Stimulated activated naive B cell treated with anti-CD40 and anti-IgM and Interleukin-4, amounts not matched to agents 10 μg/mL and 1 μg/mL and 100 μg/mL, for 72 hours (primary cell): ENCODE measurements around the gene RAMP3.

Source experiments
- ATAC-seq, 2 donors: fragments of 150-1000 bp; cut with Tn5 transposase; replicated peaks; 2 replicates each; pipeline ENCODE4 v1.10.0; 2021; ENCODE audit warnings: moderate library complexity in 1 of 2
- DNase-seq: peaks from one replicate; pipeline ENCODE4 v3.0.0; 2021
- H3K27ac Mint-ChIP-seq: one replicate; pipeline ENCODE4 v1.8.0; 2022; ENCODE audit warnings: mild to moderate bottlenecking, mixed read lengths
- H3K27me3 Mint-ChIP-seq, 2 donors: one replicate each; pipeline ENCODE4 v1.8.0; 2022; ENCODE audit warnings: mixed read lengths in 2 of 2
- H3K36me3 Mint-ChIP-seq, 2 donors: one replicate each; pipeline ENCODE4 v1.8.0; 2022; ENCODE audit warnings: mixed read lengths in 2 of 2, mild to moderate bottlenecking in 1 of 2
- H3K4me1 Mint-ChIP-seq, 2 donors: one replicate each; pipeline ENCODE4 v1.8.0; 2022; ENCODE audit warnings: mixed read lengths in 2 of 2, mild to moderate bottlenecking in 1 of 2
- H3K4me3 Mint-ChIP-seq, 2 donors: one replicate each; pipeline ENCODE4 v1.8.0; 2022; ENCODE audit warnings: mild to moderate bottlenecking in 2 of 2, mixed read lengths in 2 of 2, moderate library complexity in 1 of 2
- H3K9me3 Mint-ChIP-seq, 2 donors: one replicate each; pipeline ENCODE4 v1.8.0; 2022; ENCODE audit warnings: mixed read lengths in 2 of 2, mild to moderate bottlenecking in 1 of 2

Gene RAMP3

GRCh38 chr7:45174966-45175765 is 17.6 kb downstream of the RAMP3 start:
- Mint-ChIP-seq H3K4me1 (no peaks in the 10 kb centered on the region), H3K4me3 (no peak overlapping the region), H3K36me3 (peaks cover 0 to 1% of the 10 kb centered on the region in 2 donors), H3K9me3 (no peaks in the 10 kb centered on the region), H3K27ac (no peak overlapping the region), H3K27me3 (peaks cover 39 to 41% of the 10 kb centered on the region in 2 donors)
- no peak for DNase-seq
- no peak for ATAC-seq

GRCh38 chr7:45176091-45176490 is 18.5 kb downstream of the RAMP3 start:
- Mint-ChIP-seq H3K27ac (no peak overlapping the region), H3K27me3 (peaks cover 38 to 39% of the 10 kb centered on the region in 2 donors), H3K9me3 (no peaks in the 10 kb centered on the region), H3K36me3 (peaks cover 0 to under 1% of the 10 kb centered on the region in 2 donors), H3K4me3 (no peak overlapping the region), H3K4me1 (no peaks in the 10 kb centered on the region)
- no peak for DNase-seq
- no peak for ATAC-seq

- H3K27ac Mint-ChIP-seq, result no peak overlapping the region
- H3K36me3 Mint-ChIP-seq, result no peaks in the 10 kb centered on the region
- peaks cover 37 to 39% of the 10 kb centered on the region in 2 donors for H3K27me3 Mint-ChIP-seq
- H3K9me3 Mint-ChIP-seq, result no peaks in the 10 kb centered on the region
- H3K4me3 Mint-ChIP-seq, result no peak overlapping the region
- ATAC-seq (no peak), DNase-seq (no peak)
- H3K4me1 Mint-ChIP-seq, result no peaks in the 10 kb centered on the region
These were observed 19.5 kb downstream of the RAMP3 start for GRCh38 chr7:45176886-45177731.

DNA sequence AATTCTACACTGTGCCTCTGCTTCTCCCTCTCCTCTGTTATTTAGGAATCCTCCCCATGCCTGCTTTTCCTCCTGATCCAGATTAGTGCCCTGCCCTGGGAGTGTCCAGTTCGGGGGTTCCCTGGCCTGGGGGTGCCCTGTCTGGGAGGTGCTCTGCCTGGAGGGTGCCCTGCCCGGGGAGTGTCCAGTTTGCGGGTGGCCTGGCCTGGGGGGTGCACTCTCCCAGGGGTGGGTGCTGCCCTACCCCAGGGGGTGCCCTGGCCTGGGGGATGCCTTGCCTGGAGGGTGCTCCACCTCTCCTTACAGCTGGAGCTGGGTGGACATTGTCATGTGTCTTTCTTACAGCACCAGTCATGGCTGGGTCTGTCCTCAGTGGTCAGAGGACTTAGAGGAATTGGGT is 20.2 kb downstream of the RAMP3 start:
- H3K4me3 Mint-ChIP-seq, result no peak overlapping the region
- no peak for DNase-seq
- H3K36me3 Mint-ChIP-seq, result no peaks in the 10 kb centered on the region
- ATAC-seq, result no peak
- no peaks in the 10 kb centered on the region for H3K4me1 Mint-ChIP-seq
- peaks cover 32 to 33% of the 10 kb centered on the region in 2 donors for H3K27me3 Mint-ChIP-seq
- no peak overlapping the region for H3K27ac Mint-ChIP-seq
- no peaks in the 10 kb centered on the region for H3K9me3 Mint-ChIP-seq

GRCh38 chr7:45178241-45179225 is 20.9 kb downstream of the RAMP3 start:
- Mint-ChIP-seq H3K4me3 (no peak overlapping the region), H3K4me1 (no peaks in the 10 kb centered on the region), H3K36me3 (no peaks in the 10 kb centered on the region), H3K27me3 (peaks cover 29 to 31% of the 10 kb centered on the region in 2 donors), H3K9me3 (no peaks in the 10 kb centered on the region), H3K27ac (no peak overlapping the region)
- DNase-seq (no peak), ATAC-seq (peak; percentile 49 to 66)

- Mint-ChIP-seq H3K27ac (no peak overlapping the region), H3K4me3 (no peak overlapping the region), H3K9me3 (no peaks in the 10 kb centered on the region), H3K36me3 (no peaks in the 10 kb centered on the region), H3K4me1 (no peaks in the 10 kb centered on the region), H3K27me3 (peaks cover 23 to 25% of the 10 kb centered on the region in 2 donors)
- no peak for DNase-seq
- ATAC-seq, result no peak
These were observed 22.1 kb downstream of the RAMP3 start for GRCh38 chr7:45179666-45180065.

- Mint-ChIP-seq H3K27me3 (peaks cover 20 to 22% of the 10 kb centered on the region in 2 donors), H3K27ac (no peak overlapping the region), H3K4me1 (no peaks in the 10 kb centered on the region), H3K4me3 (no peak overlapping the region), H3K9me3 (no peaks in the 10 kb centered on the region), H3K36me3 (no peaks in the 10 kb centered on the region)
- DNase-seq (no peak), ATAC-seq (no peak)
These were observed 22.7 kb downstream of the RAMP3 start for GRCh38 chr7:45180084-45180986.

DNA sequence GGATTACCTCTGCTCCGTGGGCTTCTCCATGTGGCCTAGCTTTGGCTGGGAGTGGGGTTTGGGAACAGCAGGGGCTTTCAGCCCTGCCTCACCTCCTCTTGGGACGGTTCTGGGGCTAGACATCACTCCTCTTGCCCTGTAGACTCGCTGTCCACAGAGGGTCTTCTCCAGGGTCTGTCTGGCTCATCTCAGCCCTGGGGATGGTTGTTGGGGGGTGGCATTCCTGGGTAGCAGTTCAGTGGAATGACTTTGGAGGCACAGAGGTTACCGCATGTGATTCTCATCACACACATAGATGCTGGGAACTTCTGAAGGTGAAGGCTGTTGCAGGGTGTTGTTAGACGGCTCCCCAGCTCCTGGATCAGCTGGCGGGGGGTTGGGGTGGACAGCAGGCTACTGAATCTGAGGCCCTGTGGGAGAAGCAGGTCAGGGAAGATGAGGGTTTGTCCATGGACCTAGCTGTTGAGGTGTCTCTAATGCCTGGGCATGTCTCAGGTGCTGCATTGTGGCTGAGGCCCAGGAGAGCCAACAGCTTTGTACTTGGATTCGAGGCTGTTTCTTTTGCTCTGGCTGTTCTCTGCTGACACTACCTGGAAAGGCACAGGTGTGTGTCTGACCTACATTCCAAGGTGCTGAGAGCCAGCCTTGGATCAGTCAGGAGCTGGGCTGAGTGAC is 23.8 kb downstream of the RAMP3 start:
- DNase-seq (no peak), ATAC-seq (no peak)
- Mint-ChIP-seq H3K27ac (no peak overlapping the region), H3K4me1 (no peaks in the 10 kb centered on the region), H3K9me3 (no peaks in the 10 kb centered on the region), H3K27me3 (peaks cover 14 to 20% of the 10 kb centered on the region in 2 donors), H3K36me3 (no peaks in the 10 kb centered on the region), H3K4me3 (no peak overlapping the region)

GRCh38 chr7:45181991-45182855 is 24.6 kb downstream of the RAMP3 start:
- Mint-ChIP-seq H3K27me3 (peaks cover 20% of the 10 kb centered on the region in 2 donors), H3K9me3 (no peaks in the 10 kb centered on the region), H3K4me3 (no peak overlapping the region), H3K27ac (no peak overlapping the region), H3K36me3 (no peaks in the 10 kb centered on the region), H3K4me1 (no peaks in the 10 kb centered on the region)
- DNase-seq (no peak), ATAC-seq (no peak)

- DNase-seq (no peak), ATAC-seq (no peak)
- Mint-ChIP-seq H3K9me3 (no peaks in the 10 kb centered on the region), H3K27me3 (peaks cover 14 to 15% of the 10 kb centered on the region in 2 donors), H3K4me3 (no peak overlapping the region), H3K36me3 (no peaks in the 10 kb centered on the region), H3K27ac (no peak overlapping the region), H3K4me1 (no peaks in the 10 kb centered on the region)
These were observed 25.5 kb downstream of the RAMP3 start for GRCh38 chr7:45182856-45183710.

GRCh38 chr7:45183711-45184210 is 26.2 kb downstream of the RAMP3 start:
- ATAC-seq (no peak), DNase-seq (no peak)
- Mint-ChIP-seq H3K27ac (no peak overlapping the region), H3K9me3 (no peaks in the 10 kb centered on the region), H3K4me1 (no peaks in the 10 kb centered on the region), H3K36me3 (no peaks in the 10 kb centered on the region), H3K27me3 (peaks cover 8% of the 10 kb centered on the region in 2 donors), H3K4me3 (no peak overlapping the region)
